HG02852 (cell line): ENCODE measurements around the gene DHRS7B.

Source experiments
- ATAC-seq: cut with Tn5 transposase; IDR thresholded peaks from one replicate; pipeline ENCODE4 v1.9.1; 2021; ENCODE audit warnings: mild to moderate bottlenecking, moderate library complexity; ENCODE audit not compliant: unreplicated experiment

Gene DHRS7B

GRCh38 chr17:21232033-21232749, 105.4 kb downstream of the DHRS7B start:
- ATAC-seq, result no peak

GRCh38 chr17:21233581-21234347, 107.0 kb downstream of the DHRS7B start:
- no peak for ATAC-seq

GRCh38 chr17:21235921-21236320, 109.2 kb downstream of the DHRS7B start:
- ATAC-seq, result no peak

GRCh38 chr17:21239680-21240368, 113.1 kb downstream of the DHRS7B start:
- no peak for ATAC-seq

- no peak for ATAC-seq
These were observed 113.7 kb downstream of the DHRS7B start for GRCh38 chr17:21240369-21241055.
